ENCODE results near the gene FXYD7.

The FXYD7 gene

GRCh38 chr19:35135389-35135909 is 7.6 kb upstream of the FXYD7 start:
- TF ChIP-seq REST (IDR thresholded peaks at IDR 0.05; ENCODE audit: insufficient read depth in 1 of 2, low read depth in 2 of 2, low read length in 2 of 2) (0 out of 4 replicates have a peak, but pooled peaks of 1 of the 2 experiments have one; percentile 51), SIN3A (IDR thresholded peaks at IDR 0.05; ENCODE audit: borderline replicate concordance, insufficient read depth, low read length) (no peak), FOXP2 (optimal IDR thresholded peaks at IDR 0.05; ENCODE audit: borderline replicate concordance, extremely low read depth, extremely low read length, insufficient read depth) (peak; percentile 33), POLR2AphosphoS5 (IDR thresholded peaks at IDR 0.05; ENCODE audit: low read depth, low read length) (no peak), TAF1 (IDR thresholded peaks at IDR 0.05; ENCODE audit: borderline replicate concordance, insufficient read depth, low read length) (no peak)

DNA sequence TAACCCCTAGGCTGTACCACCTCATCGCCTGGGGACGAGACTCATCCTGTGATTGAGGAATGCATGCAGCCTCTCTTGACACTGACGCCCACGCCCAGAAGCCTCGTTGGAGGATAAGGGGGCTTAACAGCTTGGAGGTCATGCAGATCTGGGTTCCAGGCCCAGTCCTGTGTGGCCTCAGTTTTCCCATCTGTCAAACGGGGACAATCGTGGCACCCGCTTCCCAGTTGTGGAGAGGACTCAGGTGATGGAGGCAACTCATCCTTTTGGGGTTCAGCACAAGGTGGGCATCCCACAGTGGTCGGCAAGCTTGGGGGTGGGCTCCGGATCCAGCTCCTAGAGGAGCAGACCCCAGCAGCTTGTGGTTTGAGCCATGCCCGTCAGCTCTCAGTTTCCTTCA is 6.8 kb upstream of the FXYD7 start:
- no peak for TF ChIP-seq FOXP2 (optimal IDR thresholded peaks at IDR 0.05; ENCODE audit: borderline replicate concordance, extremely low read depth, extremely low read length, insufficient read depth)
- no peak for TF ChIP-seq SIN3A (IDR thresholded peaks at IDR 0.05; ENCODE audit: borderline replicate concordance, insufficient read depth, low read length)
- TF ChIP-seq REST (IDR thresholded peaks at IDR 0.05; ENCODE audit: insufficient read depth in 1 of 2, low read depth in 2 of 2, low read length in 2 of 2) = no peak
- TF ChIP-seq POLR2AphosphoS5 (IDR thresholded peaks at IDR 0.05; ENCODE audit: low read depth, low read length) = no peak
- TF ChIP-seq TAF1 (IDR thresholded peaks at IDR 0.05; ENCODE audit: borderline replicate concordance, insufficient read depth, low read length) = no peak

GRCh38 chr19:35136977-35137702 is 5.9 kb upstream of the FXYD7 start:
- no peak for TF ChIP-seq FOXP2 (optimal IDR thresholded peaks at IDR 0.05; ENCODE audit: borderline replicate concordance, extremely low read depth, extremely low read length, insufficient read depth)

DNA sequence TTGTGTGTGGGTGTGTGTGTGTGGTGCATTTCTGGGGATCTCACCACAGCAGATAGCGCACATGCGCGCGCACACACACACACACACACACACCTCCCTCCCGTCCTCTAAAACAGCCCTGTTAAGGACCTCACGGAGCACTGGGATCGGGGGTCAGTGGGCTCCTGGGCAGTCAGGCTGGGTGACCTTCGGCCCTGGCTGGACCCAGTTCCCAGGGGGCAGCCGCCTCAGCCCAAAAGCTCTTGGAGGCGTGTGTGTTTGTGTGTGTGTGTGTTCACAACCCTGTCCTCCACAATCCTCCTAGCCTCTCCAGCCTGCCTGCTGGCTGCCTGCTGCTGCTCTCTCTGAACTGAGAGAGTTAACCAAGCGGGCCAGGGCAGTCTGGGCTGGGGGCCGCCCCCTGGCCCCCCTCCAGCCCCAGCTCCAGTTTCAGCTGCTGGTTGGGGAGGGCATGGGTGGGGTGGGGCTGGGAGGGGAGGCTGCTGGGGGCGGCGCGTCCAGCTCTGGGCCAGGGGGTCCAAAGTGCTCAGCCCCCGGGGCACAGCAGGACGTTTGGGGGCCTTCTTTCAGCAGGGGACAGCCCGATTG is 4.7 kb upstream of the FXYD7 start, which contains the start of gene FXYD1:
FXYD1 (plus strand) TSS at position 520 of the 588 bp plus-strand sequence. CDS start 1,256 bp downstream, outside the sequence.
- TF ChIP-seq FOXP2 (optimal IDR thresholded peaks at IDR 0.05; ENCODE audit: borderline replicate concordance, extremely low read depth, extremely low read length, insufficient read depth) (no peak), POLR2AphosphoS5 (IDR thresholded peaks at IDR 0.05; ENCODE audit: low read depth, low read length) (no peak), TAF1 (IDR thresholded peaks at IDR 0.05; ENCODE audit: borderline replicate concordance, insufficient read depth, low read length) (no peak), SIN3A (IDR thresholded peaks at IDR 0.05; ENCODE audit: borderline replicate concordance, insufficient read depth, low read length) (no peak), REST (IDR thresholded peaks at IDR 0.05; ENCODE audit: insufficient read depth in 1 of 2, low read depth in 2 of 2, low read length in 2 of 2) (no peak)

DNA sequence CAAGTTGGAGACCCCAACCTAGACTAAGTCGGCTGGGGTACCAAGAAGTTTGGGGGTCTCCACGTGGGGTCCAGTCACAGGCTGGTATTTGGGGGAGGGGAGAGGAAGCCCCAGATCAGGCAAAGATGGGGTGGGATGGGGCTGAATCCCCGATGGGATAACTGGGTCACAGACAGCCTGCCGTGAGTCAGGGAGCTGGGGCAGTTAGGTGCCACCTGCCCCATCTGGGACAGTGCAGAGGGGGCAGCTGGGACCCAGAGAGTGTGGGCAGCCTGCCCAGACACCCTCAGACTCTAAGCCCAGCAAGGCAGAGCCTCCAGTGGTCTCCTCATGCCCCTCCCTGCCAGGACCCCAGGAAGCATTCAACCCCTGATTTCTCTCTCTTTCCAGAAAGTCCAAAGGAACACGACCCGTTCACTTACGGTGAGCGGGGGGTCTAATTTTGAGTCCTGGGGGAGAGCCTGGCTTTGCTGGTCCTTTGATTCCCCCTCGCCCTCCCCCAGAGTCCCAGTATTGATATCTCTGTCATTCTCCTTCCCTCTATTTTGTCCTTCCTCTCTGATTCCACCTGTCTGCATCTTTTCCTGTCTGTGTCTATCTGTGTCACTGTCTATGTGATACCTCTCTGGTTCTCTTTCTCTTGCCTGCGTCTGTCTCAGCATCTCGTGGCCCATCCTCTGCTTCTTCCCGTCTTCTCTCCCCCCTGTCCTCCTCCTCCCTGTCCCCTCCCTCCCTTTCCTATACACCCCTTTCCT is 2.7 kb upstream of the FXYD7 start:
- TF ChIP-seq FOXP2 (optimal IDR thresholded peaks at IDR 0.05; ENCODE audit: borderline replicate concordance, extremely low read depth, extremely low read length, insufficient read depth) (no peak), TAF1 (IDR thresholded peaks at IDR 0.05; ENCODE audit: borderline replicate concordance, insufficient read depth, low read length) (no peak), SIN3A (IDR thresholded peaks at IDR 0.05; ENCODE audit: borderline replicate concordance, insufficient read depth, low read length) (no peak), POLR2AphosphoS5 (IDR thresholded peaks at IDR 0.05; ENCODE audit: low read depth, low read length) (no peak), REST (IDR thresholded peaks at IDR 0.05; ENCODE audit: insufficient read depth in 1 of 2, low read depth in 2 of 2, low read length in 2 of 2) (no peak)
